ENCODE results near the gene RNU1-1. TPM values are rescaled to one million over a fixed set of nuclear protein-coding genes. Genes with fewer than 3 reads are reported as not detected.
"Not testable (repeated sequence)": the region's sequence is repeated elsewhere in the genome, so short reads cannot be mapped to it uniquely, and the experiment has no call there.

Gene RNU1-1
- total RNA-seq = under 0.01 TPM in 2 replicates

DNA sequence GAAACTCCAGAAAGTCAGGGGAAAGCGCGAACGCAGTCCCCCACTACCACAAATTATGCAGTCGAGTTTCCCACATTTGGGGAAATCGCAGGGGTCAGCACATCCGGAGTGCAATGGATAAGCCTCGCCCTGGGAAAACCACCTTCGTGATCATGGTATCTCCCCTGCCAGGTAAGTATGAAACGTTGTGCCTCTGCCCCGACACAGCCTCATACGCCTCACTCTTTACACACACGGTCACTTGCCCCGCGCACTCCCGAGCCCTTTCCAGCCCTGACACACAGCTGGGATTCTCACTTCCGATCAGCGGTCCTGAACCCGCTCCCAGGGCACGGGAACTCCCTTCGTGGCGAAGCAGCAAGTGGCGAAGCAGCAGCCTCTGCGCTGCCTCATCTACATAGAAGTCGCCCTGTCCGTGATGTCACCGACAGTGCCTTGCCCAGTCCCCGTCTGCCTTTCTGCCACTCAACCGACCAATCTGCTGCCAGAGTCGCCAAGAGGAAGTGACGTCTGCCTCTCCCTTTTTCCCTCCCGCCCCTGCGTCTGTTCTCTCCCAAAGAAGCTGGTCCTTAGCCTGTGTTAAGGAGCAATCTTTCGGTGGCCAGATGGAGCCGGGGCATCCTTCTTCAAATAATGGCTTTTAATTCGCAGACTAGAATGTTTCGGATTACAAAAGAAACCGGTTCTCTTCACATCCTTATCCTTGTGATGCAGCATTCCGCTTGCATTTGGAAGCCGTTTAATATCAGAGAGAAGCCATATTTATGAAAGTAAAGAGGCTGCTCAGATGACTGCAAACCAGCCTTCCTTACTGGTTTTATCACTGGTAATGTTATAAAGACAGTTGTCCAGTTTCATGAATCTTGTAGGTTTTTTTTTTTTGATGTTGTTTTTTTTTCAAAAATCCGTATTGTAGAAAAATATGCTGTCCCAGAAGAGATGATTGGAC lies at the start of gene RNU1-1:
TSS of gene RNU1-1 (minus strand) at position 179 of the 949 bp plus-strand sequence.
- peak; percentile 63 for DNase-seq (ENCODE audit: low read depth)

- DNase-seq (ENCODE audit: low read depth) = not testable (repeated sequence)
These were observed 47.0 kb upstream of the RNU1-1 start for GRCh38 chr1:16561035-16561434.

- not testable (repeated sequence) for DNase-seq (ENCODE audit: low read depth)
These were observed 46.4 kb upstream of the RNU1-1 start for GRCh38 chr1:16560498-16560897.

GRCh38 chr1:16559688-16560087 lies 45.6 kb upstream of the RNU1-1 start:
- not testable (repeated sequence) for DNase-seq (ENCODE audit: low read depth)

- DNase-seq (ENCODE audit: low read depth) = not testable (repeated sequence)
These were observed 42.9 kb upstream of the RNU1-1 start for GRCh38 chr1:16557034-16557433.

- DNase-seq (ENCODE audit: low read depth) = not testable (repeated sequence)
These were observed 39.2 kb upstream of the RNU1-1 start for GRCh38 chr1:16553244-16553643.

DNA sequence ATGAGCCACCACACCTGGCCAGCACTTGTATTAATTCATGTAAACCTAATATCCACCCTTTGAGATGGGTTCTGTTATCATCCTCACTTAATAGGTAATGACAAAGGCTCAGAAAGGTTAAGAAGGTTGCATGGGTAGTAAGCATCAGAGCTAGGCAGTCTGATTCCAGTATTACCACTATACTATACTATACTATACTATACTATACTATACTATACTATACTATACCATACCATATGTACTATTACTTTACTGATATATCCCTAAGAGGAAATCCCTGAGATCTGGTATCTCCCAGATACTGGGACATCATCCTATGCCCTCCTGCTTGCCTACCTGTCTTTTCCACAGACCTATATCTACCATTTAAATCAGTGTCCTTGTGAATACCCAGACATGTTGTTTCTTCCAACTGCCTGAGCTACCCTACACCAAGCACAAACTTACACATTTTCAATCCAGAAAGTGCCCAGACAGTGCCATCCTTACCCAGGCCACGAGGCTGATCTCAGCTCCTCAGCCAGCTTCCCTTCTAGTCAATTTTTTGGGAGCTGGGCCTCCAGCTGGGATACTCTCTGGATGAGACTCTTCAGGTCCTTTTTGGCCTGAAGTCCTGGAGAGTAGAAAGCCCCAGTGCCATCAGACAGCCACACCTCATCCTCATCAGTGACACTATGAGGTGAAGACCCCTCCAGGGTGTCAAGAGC lies 36.3 kb upstream of the RNU1-1 start:
- DNase-seq (ENCODE audit: low read depth) = not testable (repeated sequence)

DNA sequence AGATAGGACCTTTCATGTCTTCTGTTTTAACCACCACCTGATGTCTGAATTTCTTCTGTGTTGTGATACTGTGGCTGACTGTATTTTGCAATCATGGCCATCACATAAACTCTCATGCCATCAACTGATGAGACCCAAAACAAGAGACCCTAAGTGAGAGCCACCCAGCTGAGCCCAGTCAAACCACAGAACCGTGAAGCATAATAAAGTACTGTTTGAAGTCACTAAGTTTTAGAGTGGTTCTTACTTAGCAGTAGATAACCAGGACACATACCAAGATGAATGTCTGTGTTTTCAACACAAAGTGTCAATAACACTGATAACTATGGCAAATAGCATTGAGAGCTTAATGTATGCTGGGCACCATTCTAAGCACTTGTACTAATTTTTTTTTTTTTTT lies 35.5 kb upstream of the RNU1-1 start:
- not testable (repeated sequence) for DNase-seq (ENCODE audit: low read depth)

- not testable (repeated sequence) for DNase-seq (ENCODE audit: low read depth)
These were observed 33.6 kb upstream of the RNU1-1 start for GRCh38 chr1:16547502-16548241.

DNA sequence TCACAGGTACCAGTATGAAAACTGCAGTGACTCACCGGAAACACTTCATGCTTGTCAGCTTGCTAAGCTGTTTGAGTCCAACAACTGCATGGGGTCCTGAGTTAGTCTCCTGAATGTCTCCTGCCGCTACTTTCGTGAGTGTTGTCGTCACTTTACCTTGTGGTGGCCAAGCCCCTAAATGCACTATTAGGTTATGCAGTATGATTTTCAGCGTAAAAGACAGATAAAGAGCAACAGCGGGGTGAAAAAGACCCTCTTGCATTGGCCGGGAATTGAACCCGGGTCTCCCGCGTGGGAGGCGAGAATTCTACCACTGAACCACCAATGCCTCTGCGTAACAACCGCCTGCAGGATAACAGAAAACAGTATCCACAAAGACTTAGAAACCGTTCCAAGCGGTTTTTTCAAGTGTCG lies 31.6 kb upstream of the RNU1-1 start:
- peak; percentile 33 for DNase-seq (ENCODE audit: low read depth)

GRCh38 chr1:16540421-16540893 lies 26.4 kb upstream of the RNU1-1 start:
- DNase-seq (ENCODE audit: low read depth) = not testable (repeated sequence)

GRCh38 chr1:16537528-16537927 lies 23.4 kb upstream of the RNU1-1 start:
- DNase-seq (ENCODE audit: low read depth) = not testable (repeated sequence)

- DNase-seq (ENCODE audit: low read depth) = not testable (repeated sequence)
These were observed 22.7 kb upstream of the RNU1-1 start for GRCh38 chr1:16536796-16537195.

DNA sequence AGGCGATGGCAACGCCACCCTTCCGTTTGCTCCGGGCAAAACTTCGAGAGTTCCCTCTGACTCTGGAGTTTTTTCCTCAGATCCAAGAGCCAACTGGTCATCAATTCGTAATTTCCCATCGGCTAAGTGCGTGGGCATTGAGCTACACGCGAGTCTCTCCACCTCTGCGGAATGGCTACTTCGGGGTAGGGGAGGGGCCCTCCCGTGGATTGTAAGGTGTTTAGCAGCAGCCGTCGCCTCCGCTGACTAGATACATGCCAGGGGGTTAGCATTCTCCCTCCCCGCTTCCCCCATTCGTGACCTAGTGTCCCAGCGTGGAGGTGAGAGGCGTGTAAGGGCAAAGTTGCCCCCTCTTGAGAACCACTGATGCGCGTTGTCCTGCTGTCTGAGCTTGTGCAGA lies 21.8 kb upstream of the RNU1-1 start:
- not testable (repeated sequence) for DNase-seq (ENCODE audit: low read depth)

GRCh38 chr1:16535487-16535886 lies 21.4 kb upstream of the RNU1-1 start:
- DNase-seq (ENCODE audit: low read depth) = not testable (repeated sequence)

DNA sequence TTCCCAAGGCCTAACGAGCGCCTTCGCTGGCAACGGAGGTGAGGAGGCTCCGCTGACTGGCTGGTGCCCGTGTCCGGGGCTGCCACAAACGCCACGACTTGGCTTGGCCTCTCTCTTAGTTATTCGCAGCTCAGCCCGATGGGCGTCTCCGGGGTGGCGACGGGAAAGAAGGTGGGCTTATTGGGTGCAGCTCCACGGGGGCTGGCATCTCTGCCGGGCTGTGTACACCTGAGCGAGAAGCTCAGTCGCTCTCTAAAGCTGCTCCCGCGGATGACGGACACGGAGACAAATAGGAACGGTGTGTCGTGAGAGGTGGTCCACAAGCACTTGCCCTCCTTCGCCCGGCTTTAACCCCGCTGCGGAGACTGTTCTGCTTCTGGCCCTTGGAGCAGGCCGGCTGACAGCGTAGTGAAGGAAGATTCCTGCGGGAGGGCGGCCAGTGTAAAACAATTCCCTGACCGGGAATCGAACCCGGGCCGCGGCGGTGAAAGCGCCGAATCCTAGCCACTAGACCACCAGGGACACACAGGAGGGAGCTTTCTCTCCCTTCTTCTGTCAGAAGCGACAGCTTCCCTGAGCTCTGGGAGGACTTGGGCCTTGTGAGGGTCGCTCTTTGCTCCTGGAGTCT lies 20.9 kb upstream of the RNU1-1 start:
- peak; percentile 22 for DNase-seq (ENCODE audit: low read depth)

DNA sequence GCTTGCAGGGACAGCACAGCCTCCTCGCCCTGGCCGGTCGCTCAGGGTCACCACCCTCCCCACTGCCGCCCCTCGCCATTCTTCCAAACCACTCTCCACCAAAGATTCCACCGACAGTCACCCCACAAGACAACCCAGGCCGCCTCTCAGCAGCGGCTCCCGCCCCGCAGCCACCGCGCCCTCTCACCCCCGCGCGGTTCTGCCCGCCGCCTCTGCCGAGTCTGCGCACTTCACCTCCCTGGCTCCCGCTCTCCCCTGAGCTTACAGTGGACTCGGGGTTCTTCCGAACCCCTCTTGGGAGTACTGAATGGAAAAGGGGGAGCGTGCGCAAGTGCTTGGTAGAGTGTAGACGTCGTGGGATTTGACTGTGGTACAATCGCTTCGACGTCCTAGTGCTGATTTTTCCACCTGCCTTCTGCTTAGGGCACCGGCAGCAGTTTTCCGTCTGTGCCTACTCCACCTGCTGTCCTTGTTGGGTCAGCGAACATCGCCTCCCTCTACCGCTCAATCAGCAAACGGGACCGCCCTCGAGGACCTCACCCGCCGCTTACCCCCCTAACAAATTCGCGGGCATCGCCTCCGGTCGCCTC lies 20.2 kb upstream of the RNU1-1 start:
- not testable (repeated sequence) for DNase-seq (ENCODE audit: low read depth)

DNA sequence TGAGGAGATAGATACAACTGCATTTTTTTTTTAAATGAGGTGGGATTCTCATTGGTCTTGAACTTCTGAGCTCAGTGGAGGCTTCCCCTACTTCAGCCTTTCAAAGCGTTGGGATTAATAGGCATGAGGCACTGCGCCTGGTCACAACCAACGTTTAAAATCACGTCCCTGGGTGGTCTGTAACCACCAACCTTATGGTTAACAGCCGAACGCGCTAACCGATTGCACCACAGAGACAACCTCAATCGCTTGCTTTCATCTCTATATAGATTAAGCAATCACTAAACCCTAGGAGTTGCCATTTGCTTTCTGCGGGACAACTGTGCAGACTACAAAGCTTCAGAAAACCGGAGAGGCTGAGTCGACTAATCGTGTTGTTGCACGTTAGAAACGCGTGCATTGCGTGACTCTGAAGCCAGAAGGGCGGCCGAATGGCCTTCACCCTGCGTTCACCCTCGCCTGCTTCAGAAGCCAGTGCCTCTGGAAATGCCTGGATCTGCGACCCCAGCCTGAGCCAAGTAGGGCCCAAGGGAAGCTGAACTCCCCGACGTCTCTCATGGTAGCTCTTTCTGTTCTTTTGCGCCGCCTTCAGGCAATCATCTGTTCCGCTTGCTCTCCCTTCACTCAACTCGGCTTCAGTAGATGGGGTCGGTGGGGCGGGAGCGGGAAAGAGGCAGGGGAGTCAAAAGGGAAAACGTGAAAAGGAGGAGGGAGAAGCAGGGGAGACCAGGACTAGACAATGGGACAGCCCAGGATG lies 18.3 kb upstream of the RNU1-1 start:
- DNase-seq (ENCODE audit: low read depth) = not testable (repeated sequence)

GRCh38 chr1:16528338-16528737 lies 14.3 kb upstream of the RNU1-1 start:
- not testable (repeated sequence) for DNase-seq (ENCODE audit: low read depth)

GRCh38 chr1:16525769-16526168 lies 11.7 kb upstream of the RNU1-1 start:
- peak; percentile 4 for DNase-seq (ENCODE audit: low read depth)
